NCI-H69 (cell line): ENCODE data around the gene SLC25A24.

ENCODE experiments used
- DNase-seq: peaks from one replicate; lab custom pipeline; 2025; lab: John Stamatoyannopoulos, UW

The SLC25A24 gene

DNA sequence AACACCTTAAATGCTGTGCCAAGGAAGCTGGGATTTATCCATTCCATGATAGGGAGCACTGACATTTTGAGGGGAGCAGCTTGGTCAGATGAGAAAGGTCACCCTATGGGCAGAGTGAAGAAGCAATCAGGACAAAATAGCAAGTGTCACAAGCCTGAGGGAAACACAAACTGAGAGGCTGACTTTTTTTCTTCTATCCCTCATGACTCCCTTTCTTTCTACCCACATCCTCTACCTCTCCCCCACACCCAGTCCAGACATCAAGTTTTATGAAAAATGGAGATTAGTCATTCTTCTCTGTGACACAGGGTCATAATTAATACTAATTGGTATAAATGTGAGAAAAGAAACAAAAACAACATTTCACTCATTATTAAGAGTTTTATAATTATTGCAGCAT is 103.1 kb downstream of the SLC25A24 start:
- DNase-seq: no peak

GRCh38 chr1:108096089-108096488 is 104.1 kb downstream of the SLC25A24 start:
- no peak for DNase-seq

DNA sequence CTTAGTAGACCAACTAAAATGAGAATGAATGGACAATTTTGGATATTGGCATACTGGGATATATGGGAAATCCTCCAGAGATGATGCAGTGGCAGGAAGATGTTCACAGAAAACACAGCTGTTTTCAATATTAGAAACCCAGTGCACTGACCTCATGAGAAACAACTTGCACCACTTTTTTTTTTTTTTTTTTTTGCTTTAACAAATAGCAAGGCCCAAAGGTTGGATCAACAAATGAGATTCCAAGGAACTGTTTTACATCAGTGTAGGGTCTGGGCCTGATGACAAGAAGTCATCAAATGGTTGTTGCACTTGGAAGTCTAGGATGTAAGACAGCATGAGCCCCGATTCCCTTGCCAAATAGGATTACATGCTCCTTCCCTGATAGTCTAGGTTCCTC is 110.7 kb downstream of the SLC25A24 start:
- no peak for DNase-seq

DNA sequence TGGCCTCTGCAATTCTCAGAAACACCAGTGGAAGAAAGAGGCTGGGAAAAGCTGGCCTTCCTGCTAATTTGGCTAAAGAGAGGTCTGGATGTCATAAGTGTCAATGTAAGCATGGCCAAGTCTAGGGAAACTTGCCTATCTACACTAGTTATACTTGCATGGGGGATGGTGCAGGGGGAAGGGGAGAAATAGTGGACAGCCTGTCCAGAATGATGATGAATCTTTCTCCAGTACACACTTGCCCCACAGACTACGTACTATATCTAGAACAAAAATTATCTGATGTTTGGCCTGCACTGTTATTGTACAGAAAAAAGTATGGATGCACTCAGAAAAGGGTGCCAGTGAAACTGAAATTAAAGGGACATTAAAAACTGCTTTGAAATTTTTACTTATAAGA is 114.5 kb downstream of the SLC25A24 start:
- no peak for DNase-seq

GRCh38 chr1:108084866-108085477 is 115.2 kb downstream of the SLC25A24 start:
- no peak for DNase-seq
